Thyroid gland (tissue), 4 donors: Measurements from ENCODE around the gene LRP10. TPM values are rescaled to one million over a fixed set of nuclear protein-coding genes. Genes with fewer than 3 reads are reported as not detected.

Source experiments
- DNase-seq, 2 donors: peaks; one replicate each; pipeline ENCODE4 v3.0.0-alpha.2; 2019
- H3K27ac ChIP-seq, 3 donors: fragments of 200-600 bp; sonication (generic); 1 replicate in 2 of 3; 2 replicates in 1 of 3; pipeline ENCODE4 v1.5.1; 2016 to 2019; ENCODE audit warnings: mild to moderate bottlenecking in 1 of 3, moderate library complexity in 1 of 3
- H3K27me3 ChIP-seq: fragments of 200-600 bp; sonication (generic); one replicate; pipeline ENCODE4 v1.5.1; 2019
- H3K36me3 ChIP-seq, 2 donors: fragments of 200-600 bp; sonication (generic); one replicate each; pipeline ENCODE4 v1.5.1; 2016 to 2019
- H3K4me1 ChIP-seq, 2 donors: fragments of 200-600 bp; sonication (generic); one replicate each; pipeline ENCODE4 v1.5.1; 2017 to 2019
- H3K4me3 ChIP-seq, 3 donors: fragments of 200-600 bp; sonication (generic); replicated peaks in 1 of 3; 1 replicate in 2 of 3; 2 replicates in 1 of 3; pipeline ENCODE4 v1.5.1; 2016; ENCODE audit warnings: mild to moderate bottlenecking in 1 of 3
- H3K9me3 ChIP-seq: fragments of 200-600 bp; sonication (generic); one replicate; pipeline ENCODE4 v1.5.1; 2017
- CTCF ChIP-seq, 6 experiments: fragments of 200-600 bp in 3 of 6; fragments of 450-650 bp in 3 of 6; sonication (generic) in 3 of 6; IDR thresholded peaks; one replicate each; pipeline ENCODE4 v1.5.1; 2016 to 2019; ENCODE audit warnings: antibody characterized with exemption in 6 of 6, mild to moderate bottlenecking in 2 of 6, inconsistent platforms in 1 of 6, moderate library complexity in 1 of 6
- POLR2A ChIP-seq, 2 donors: fragments of 450-650 bp; IDR thresholded peaks; one replicate each; pipeline ENCODE4 v1.6.1; 2017; ENCODE audit warnings: antibody characterized with exemption in 2 of 2, mild to moderate bottlenecking in 2 of 2, moderate library complexity in 1 of 2
- WGBS, 2 donors: methylation state at CpG; one replicate each; pipeline ENCODE4 v1.1.5; 2017; 5-methylcytosine and 5-hydroxymethylcytosine counted together
- intact Hi-C: fragments of 100-400 bp; cut with DNase I; formaldehyde crosslinking; loops from one replicate; pipeline ENCODE4 v1.15.1; 2023
- total RNA-seq, 4 donors: library from RNA; depleted of rRNA; stranded (reverse); fragments of >200 nt; gene quantifications; one replicate each; pipeline ENCODE4 v1.2.3, GENCODE V29; 2016

LRP10 gene
- total RNA-seq, 4 donors from 2014 or later = 107 to 143 (median 121) TPM

DNA sequence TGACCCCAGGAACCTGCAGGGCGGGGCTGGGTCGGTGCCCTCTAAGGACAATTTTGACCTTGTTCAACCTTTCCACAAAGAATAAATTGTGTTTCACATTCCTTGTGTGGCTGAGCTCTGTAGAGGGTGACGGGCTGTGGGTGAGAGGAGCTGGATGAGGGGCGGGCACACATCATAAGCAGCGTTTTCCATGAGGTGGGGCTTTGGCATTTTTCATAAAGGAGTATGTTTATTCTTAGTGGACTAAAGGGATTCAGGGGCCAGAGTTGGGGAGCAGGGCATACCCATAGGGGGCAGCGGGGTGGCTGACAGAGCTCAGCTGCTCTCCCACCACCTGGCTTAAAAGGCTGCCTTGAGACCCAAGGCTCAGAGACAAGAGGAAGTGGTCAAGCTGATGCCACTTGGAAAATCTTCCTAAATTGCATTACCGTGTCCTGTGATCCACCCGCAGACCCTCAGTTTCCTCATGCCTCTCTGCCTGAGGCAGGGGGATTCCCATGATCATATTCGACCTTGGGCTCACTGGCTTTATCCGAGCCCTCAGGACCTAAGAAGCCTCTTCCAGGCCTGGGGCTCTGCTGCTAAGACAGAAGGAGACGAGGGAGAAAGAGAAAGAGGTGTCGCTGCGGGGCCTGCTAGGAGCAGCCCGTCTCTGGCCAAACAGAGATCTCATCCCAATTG lies 23.7 kb upstream of the LRP10 start:
- TF ChIP-seq POLR2A (IDR thresholded peaks at IDR 0.05) (no peak), CTCF (IDR thresholded peaks at IDR 0.05) (no peak)
- intact Hi-C loops = loop anchor here (10.0 kb wide), 1 partner anchor 193 kb away; no protein-coding TSS in a partner anchor
- no peak for DNase-seq

DNA sequence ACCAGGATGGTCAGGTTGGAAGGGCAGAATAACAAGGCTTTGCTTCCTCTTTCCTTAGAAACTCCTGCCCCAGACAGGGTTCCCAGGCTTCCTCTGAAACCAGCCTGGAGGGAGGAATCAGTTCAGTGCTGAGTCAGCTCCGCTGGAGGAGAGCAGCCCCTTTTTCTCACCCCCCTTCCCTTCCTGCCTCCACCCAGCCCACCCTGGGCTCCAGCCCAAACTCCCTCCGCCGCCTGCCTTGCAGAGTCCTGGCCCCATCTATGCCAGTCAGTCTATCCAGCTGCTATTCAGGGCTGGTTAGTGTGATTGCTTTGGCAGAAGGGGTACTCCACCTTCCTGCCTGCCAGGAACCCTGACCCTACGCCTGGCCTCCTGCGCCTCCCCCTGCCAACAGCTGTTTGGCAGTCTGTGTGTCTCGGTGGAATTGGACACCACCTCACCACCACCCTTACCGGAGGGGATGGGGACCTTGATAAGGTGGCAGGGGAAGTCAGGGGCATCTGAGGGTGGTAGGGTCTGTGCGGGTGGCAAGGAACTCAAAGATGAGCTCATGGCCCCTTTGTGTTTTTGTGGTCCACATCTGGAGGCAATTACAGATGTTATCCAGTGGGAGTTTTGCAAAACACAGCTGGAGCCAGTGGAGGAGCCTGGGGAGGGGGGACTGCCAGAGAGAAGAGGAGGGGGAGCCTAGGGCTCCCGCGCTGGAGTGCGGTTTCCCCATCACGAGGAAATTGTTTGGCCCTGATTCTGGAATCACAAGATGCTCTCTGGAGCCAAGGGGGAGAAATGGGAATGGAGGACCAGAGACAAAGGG lies 23.0 kb upstream of the LRP10 start:
- Histone ChIP-seq H3K27me3 (no peaks in the 10 kb centered on the region), H3K36me3 (peaks cover 25 to 32% of the 10 kb centered on the region in 2 donors), H3K4me1 (peaks cover 0 to 49% of the 10 kb centered on the region in 2 donors), H3K27ac (peak overlapping the region; percentile 41 to 79 (median 73)), H3K4me3 (no peak overlapping the region), H3K9me3 (no peaks in the 10 kb centered on the region)
- no peak for TF ChIP-seq POLR2A (IDR thresholded peaks at IDR 0.05)
- TF ChIP-seq CTCF (IDR thresholded peaks at IDR 0.05) = no peak
- intact Hi-C loops = loop anchor here (10.0 kb wide), 1 partner anchor 194 kb away; no protein-coding TSS in a partner anchor
- 44 to 57% methylated on average over 11 to 12 of the region's 12 CpGs for WGBS, 2 donors
- peak in 1 of 2 donors; percentile 35 for DNase-seq

More for the DNA sequence above, 23.7 kb upstream of the LRP10 start:
- Histone ChIP-seq H3K27me3 (no peaks in the 10 kb centered on the region), H3K27ac (peak overlapping the region; percentile 59 to 79 (median 73)), H3K4me1 (peaks cover 0 to 41% of the 10 kb centered on the region in 2 donors), H3K36me3 (peaks cover 33 to 40% of the 10 kb centered on the region in 2 donors), H3K4me3 (no peak overlapping the region), H3K9me3 (no peaks in the 10 kb centered on the region)
- 65 to 66% methylated on average over 13 to 14 of the region's 14 CpGs for WGBS, 2 donors

GRCh38 chr14:22849212-22849819 lies 22.2 kb upstream of the LRP10 start:
- intact Hi-C loops = loop anchor here (10.0 kb wide), 1 partner anchor 195 kb away; no protein-coding TSS in a partner anchor
- peak in 1 of 2 donors; percentile 17 for DNase-seq
- 64 to 71% methylated on average over 16 to 17 of the region's 19 CpGs for WGBS, 2 donors

More at GRCh38 chr14:22849212-22849819, 22.2 kb upstream of the LRP10 start:
- Histone ChIP-seq H3K36me3 (peaks cover 23 to 27% of the 10 kb centered on the region in 2 donors), H3K27ac (peak overlapping the region; percentile 41 to 79 (median 73)), H3K9me3 (no peaks in the 10 kb centered on the region), H3K4me1 (peaks cover 0 to 49% of the 10 kb centered on the region in 2 donors), H3K27me3 (no peaks in the 10 kb centered on the region), H3K4me3 (no peak overlapping the region)
- TF ChIP-seq POLR2A (IDR thresholded peaks at IDR 0.05) = no peak
- no peak for TF ChIP-seq CTCF (IDR thresholded peaks at IDR 0.05)
